HepG2 (cell line): Measurements from ENCODE around the gene YPEL3. TPM values are rescaled to one million over a fixed set of nuclear protein-coding genes. Genes with fewer than 3 reads are reported as not detected.

Source experiments
- ATAD3A ChIP-seq: sonication (generic); formaldehyde crosslinking; IDR thresholded peaks from 2 replicates; pipeline ENCODE4 v1.4.0; 2020; ENCODE audit warnings: missing genetic modification reagents
- ATF4 ChIP-seq, 2 experiments: fragments of 450-650 bp in 1 of 2; sonication (generic) in 1 of 2; formaldehyde crosslinking; IDR thresholded peaks; 2 replicates each; pipeline versions ENCODE4 v1.5.0 to v1.8.0; 2020 to 2022; ENCODE audit warnings: mild to moderate bottlenecking in 1 of 2, missing genetic modification reagents in 1 of 2
- CAMTA2 ChIP-seq: sonication (generic); formaldehyde crosslinking; IDR thresholded peaks from 2 replicates; pipeline ENCODE4 v1.4.0; 2020; ENCODE audit warnings: mild to moderate bottlenecking, missing genetic modification reagents, borderline replicate concordance
- FOXJ3 ChIP-seq: sonication (generic); formaldehyde crosslinking; IDR thresholded peaks from 2 replicates; pipeline ENCODE4 v1.4.0; 2020; ENCODE audit warnings: missing genetic modification reagents, mild to moderate bottlenecking, borderline replicate concordance
- NFATC3 ChIP-seq: sonication (generic); formaldehyde crosslinking; IDR thresholded peaks from 2 replicates; pipeline ENCODE4 v1.5.1; 2020; ENCODE audit warnings: mild to moderate bottlenecking, missing genetic modification reagents
- NFKB2 ChIP-seq: sonication (generic); formaldehyde crosslinking; IDR thresholded peaks from 2 replicates; pipeline ENCODE4 v1.4.0; 2020; ENCODE audit warnings: missing genetic modification reagents, borderline replicate concordance
- POLR2AphosphoS5 ChIP-seq: IDR thresholded peaks from 2 replicates; pipeline ENCODE4 v1.6.1; 2012; ENCODE audit warnings: low read depth, low read length
- PRPF4 ChIP-seq: fragments of 200-400 bp; formaldehyde crosslinking; IDR thresholded peaks from 2 replicates; pipeline ENCODE4 v1.6.1; 2016; ENCODE audit warnings: low read length, low read depth; ENCODE audit not compliant: poor library complexity, severe bottlenecking
- PTBP1 ChIP-seq: fragments of 200-400 bp; formaldehyde crosslinking; IDR thresholded peaks from 2 replicates; pipeline ENCODE4 v1.6.1; 2018; ENCODE audit warnings: low read length, low read depth; ENCODE audit not compliant: poor library complexity, severe bottlenecking
- SNAPC2 ChIP-seq: sonication (generic); formaldehyde crosslinking; IDR thresholded peaks from 2 replicates; pipeline ENCODE4 v1.8.1; 2022; ENCODE audit warnings: mild to moderate bottlenecking, missing genetic modification reagents
- TAF15 ChIP-seq: fragments of 200-400 bp; formaldehyde crosslinking; IDR thresholded peaks from one replicate; pipeline ENCODE4 v1.6.1; 2018; ENCODE audit warnings: mild to moderate bottlenecking, low read depth, low read length; ENCODE audit not compliant: poor library complexity, severe bottlenecking
- ZBTB33 ChIP-seq: sonication (generic); formaldehyde crosslinking; IDR thresholded peaks from 2 replicates; pipeline ENCODE4 v1.4.0; 2020; ENCODE audit warnings: missing genetic modification reagents
- ZFP90 ChIP-seq: sonication (generic); formaldehyde crosslinking; IDR thresholded peaks from 2 replicates; pipeline ENCODE4 v1.8.0; 2022; ENCODE audit warnings: missing genetic modification reagents, mild to moderate bottlenecking, inconsistent platforms, borderline replicate concordance
- ZFX ChIP-seq: sonication (generic); formaldehyde crosslinking; IDR thresholded peaks from 2 replicates; pipeline ENCODE4 v1.4.0; 2020; ENCODE audit warnings: mild to moderate bottlenecking, low read depth, missing genetic modification reagents, moderate library complexity
- polyA plus RNA-seq, 8 experiments: library from polyadenylated mRNA; depleted of rRNA in 3 of 8; stranded (reverse) in 7 of 8; unstranded in 1 of 8; fragments of >200 nt; fragmentation: Illumina TruSeq in 4 of 8; extraction: Trizol in 4 of 8; gene quantifications; 2 replicates each; pipeline versions ENCODE4 v1.2.1 to v1.2.3, GENCODE V29; 2011 to 2016; ENCODE audit warnings: low read depth in 4 of 8, missing spikeins in 1 of 8, mixed read lengths in 1 of 8; ENCODE audit not compliant: insufficient read depth in 1 of 8
- total RNA-seq, 5 experiments: library from RNA; depleted of rRNA; stranded (reverse); fragments of >200 nt; fragmentation: Illumina TruSeq; extraction: Trizol; gene quantifications; 2 replicates each; pipeline ENCODE4 v1.2.3, GENCODE V29; 2016; ENCODE audit warnings: low read depth in 1 of 5
- TF ChIP-seq, protein P1 (sequence below): sonication (generic); formaldehyde crosslinking; IDR thresholded peaks from 2 replicates; pipeline ENCODE4 v1.4.0; 2020; ENCODE audit warnings: missing genetic modification reagents, borderline replicate concordance
- TF ChIP-seq, protein P2 (sequence below): sonication (generic); formaldehyde crosslinking; IDR thresholded peaks from 2 replicates; pipeline ENCODE4 v1.8.0; 2022; ENCODE audit warnings: mild to moderate bottlenecking, missing genetic modification reagents, moderate library complexity

YPEL3 gene
- total and polyA plus RNA-seq, 2 of the 13 experiments (the other 11 are each of a cell fraction or from before 2014, with no cell fraction given), result 5.4 to 47.0 TPM

DNA sequence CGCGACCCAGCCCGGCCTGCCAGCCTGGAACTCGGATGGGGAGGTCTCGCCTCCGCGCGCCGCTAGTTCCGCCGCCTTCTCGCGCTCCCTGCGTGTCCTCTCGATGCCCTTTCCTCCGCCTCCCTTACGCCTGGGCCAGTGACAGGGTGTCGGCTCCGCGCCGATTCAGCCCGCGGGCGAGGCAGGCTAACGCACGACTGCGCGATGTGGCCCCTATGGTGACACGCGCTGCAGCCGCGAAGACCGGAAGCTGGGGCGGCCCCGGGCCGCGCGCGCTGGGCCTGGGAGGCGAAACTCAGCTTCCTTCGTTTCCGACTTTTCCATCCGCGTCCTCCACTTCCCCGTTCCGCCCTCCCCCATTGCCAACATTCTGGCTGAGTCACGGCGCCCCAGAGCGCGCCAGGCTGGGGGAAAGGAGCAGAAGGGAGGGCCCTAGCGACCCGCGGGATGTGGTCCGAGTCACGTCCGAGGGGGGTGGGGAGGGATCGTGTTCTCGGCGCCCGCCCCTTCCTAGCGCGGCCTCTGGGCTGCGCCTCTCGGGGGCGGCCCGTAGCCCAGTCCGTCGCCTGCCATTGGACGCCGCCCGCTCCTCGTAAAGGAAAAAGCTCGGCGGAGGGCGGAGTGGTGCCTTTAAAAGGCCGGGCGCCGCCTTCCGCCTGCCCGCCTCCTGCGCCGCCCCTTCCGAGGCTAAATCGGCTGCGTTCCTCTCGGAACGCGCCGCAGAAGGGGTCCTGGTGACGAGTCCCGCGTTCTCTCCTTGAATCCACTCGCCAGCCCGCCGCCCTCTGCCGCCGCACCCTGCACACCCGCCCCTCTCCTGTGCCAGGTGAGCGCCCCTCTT lies 30.7 kb downstream of the YPEL3 start, which contains the start of gene ALDOA (continued):
- TF ChIP-seq, protein P1, sequence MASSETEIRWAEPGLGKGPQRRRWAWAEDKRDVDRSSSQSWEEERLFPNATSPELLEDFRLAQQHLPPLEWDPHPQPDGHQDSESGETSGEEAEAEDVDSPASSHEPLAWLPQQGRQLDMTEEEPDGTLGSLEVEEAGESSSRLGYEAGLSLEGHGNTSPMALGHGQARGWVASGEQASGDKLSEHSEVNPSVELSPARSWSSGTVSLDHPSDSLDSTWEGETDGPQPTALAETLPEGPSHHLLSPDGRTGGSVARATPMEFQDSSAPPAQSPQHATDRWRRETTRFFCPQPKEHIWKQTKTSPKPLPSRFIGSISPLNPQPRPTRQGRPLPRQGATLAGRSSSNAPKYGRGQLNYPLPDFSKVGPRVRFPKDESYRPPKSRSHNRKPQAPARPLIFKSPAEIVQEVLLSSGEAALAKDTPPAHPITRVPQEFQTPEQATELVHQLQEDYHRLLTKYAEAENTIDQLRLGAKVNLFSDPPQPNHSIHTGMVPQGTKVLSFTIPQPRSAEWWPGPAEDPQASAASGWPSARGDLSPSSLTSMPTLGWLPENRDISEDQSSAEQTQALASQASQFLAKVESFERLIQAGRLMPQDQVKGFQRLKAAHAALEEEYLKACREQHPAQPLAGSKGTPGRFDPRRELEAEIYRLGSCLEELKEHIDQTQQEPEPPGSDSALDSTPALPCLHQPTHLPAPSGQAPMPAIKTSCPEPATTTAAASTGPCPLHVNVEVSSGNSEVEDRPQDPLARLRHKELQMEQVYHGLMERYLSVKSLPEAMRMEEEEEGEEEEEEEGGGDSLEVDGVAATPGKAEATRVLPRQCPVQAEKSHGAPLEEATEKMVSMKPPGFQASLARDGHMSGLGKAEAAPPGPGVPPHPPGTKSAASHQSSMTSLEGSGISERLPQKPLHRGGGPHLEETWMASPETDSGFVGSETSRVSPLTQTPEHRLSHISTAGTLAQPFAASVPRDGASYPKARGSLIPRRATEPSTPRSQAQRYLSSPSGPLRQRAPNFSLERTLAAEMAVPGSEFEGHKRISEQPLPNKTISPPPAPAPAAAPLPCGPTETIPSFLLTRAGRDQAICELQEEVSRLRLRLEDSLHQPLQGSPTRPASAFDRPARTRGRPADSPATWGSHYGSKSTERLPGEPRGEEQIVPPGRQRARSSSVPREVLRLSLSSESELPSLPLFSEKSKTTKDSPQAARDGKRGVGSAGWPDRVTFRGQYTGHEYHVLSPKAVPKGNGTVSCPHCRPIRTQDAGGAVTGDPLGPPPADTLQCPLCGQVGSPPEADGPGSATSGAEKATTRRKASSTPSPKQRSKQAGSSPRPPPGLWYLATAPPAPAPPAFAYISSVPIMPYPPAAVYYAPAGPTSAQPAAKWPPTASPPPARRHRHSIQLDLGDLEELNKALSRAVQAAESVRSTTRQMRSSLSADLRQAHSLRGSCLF (CRISPR knock-in tag), result peak; percentile 22; the same call in 1 of the 2 replicates
- TF ChIP-seq ZBTB33 (CRISPR knock-in tag), result no peak; the same call in 1 of the 2 replicates
- TF ChIP-seq TAF15, result no peak
- peak; percentile 96 for TF ChIP-seq POLR2AphosphoS5
- TF ChIP-seq ATAD3A (CRISPR knock-in tag), result peak; percentile 54; the same call in 1 of the 2 replicates
- TF ChIP-seq ZFX (CRISPR knock-in tag), result peak; percentile 97
- TF ChIP-seq PRPF4, result no peak
- TF ChIP-seq, protein P2, sequence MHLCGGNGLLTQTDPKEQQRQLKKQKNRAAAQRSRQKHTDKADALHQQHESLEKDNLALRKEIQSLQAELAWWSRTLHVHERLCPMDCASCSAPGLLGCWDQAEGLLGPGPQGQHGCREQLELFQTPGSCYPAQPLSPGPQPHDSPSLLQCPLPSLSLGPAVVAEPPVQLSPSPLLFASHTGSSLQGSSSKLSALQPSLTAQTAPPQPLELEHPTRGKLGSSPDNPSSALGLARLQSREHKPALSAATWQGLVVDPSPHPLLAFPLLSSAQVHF, result 0 out of 2 replicates have a peak, but pooled peaks have one; percentile 87
- peak; percentile 85; the same call in 1 of the 2 replicates for TF ChIP-seq NFKB2 (CRISPR knock-in tag)
- TF ChIP-seq ZFP90, result peak; percentile 96
- peak; percentile 70; the same call in 1 of the 2 replicates for TF ChIP-seq SNAPC2 (CRISPR knock-in tag)
- TF ChIP-seq FOXJ3 (CRISPR knock-in tag), result peak; percentile 65; the same call in 1 of the 2 replicates
- peak; percentile 70; the same call in 1 of the 2 replicates for TF ChIP-seq CAMTA2 (CRISPR knock-in tag)
- TF ChIP-seq ATF4 (CRISPR knock-in tag; IDR thresholded peaks at IDR 0.05), result peak in 1 of 2 experiments; percentile 73; a peak in 2 of 4 replicates
- TF ChIP-seq NFATC3 (CRISPR knock-in tag), result no peak; the same call in 1 of the 2 replicates
- no peak for TF ChIP-seq PTBP1
